Loucy (cell line): Measurements from ENCODE around the gene TRAF4.
"Not testable (repeated sequence)": the region's sequence is repeated elsewhere in the genome, so short reads cannot be mapped to it uniquely, and the experiment has no call there.

Experiments used
- H2AFZ ChIP-seq: fragments of 200-600 bp; sonication (generic); 2 replicates; pipeline ENCODE4 v1.6.0; 2016; ENCODE audit warnings: antibody characterized with exemption, mild to moderate bottlenecking, low read length, moderate library complexity
- H3F3A ChIP-seq: fragments of 200-600 bp; 2 replicates; pipeline ENCODE4 v1.6.0; 2016; ENCODE audit warnings: antibody characterized with exemption, low read depth, mild to moderate bottlenecking
- H3K27me3 ChIP-seq: fragments of 200-600 bp; sonication (generic); 2 replicates; pipeline ENCODE4 v1.6.1; 2014; ENCODE audit warnings: low read length, mild to moderate bottlenecking; ENCODE audit not compliant: insufficient read depth, poor library complexity, severe bottlenecking
- H3K36me3 ChIP-seq: fragments of 200-600 bp; sonication (generic); 2 replicates; pipeline ENCODE4 v1.6.1; 2016; ENCODE audit warnings: low read length; ENCODE audit not compliant: insufficient read depth
- H3K4me1 ChIP-seq: fragments of 200-600 bp; sonication (generic); 2 replicates; pipeline ENCODE4 v1.5.1; 2014; ENCODE audit warnings: low read length, mild to moderate bottlenecking; ENCODE audit not compliant: insufficient read depth, poor library complexity, severe bottlenecking
- H3K4me2 ChIP-seq: fragments of 200-600 bp; sonication (generic); 2 replicates; pipeline ENCODE4 v1.6.0; 2014; ENCODE audit warnings: antibody characterized with exemption, low read length, low read depth, mild to moderate bottlenecking; ENCODE audit not compliant: poor library complexity, severe bottlenecking
- H3K4me3 ChIP-seq: fragments of 200-600 bp; sonication (generic); 2 replicates; pipeline ENCODE4 v1.5.1; 2014; ENCODE audit warnings: low read length, mild to moderate bottlenecking, mixed read lengths; ENCODE audit not compliant: poor library complexity, severe bottlenecking
- H3K79me2 ChIP-seq: fragments of 200-600 bp; sonication (generic); 2 replicates; pipeline ENCODE4 v1.6.1; 2014; ENCODE audit warnings: low read length; ENCODE audit not compliant: insufficient read depth
- H3K9ac ChIP-seq: fragments of 200-600 bp; sonication (generic); 2 replicates; pipeline ENCODE4 v1.6.0; 2014; ENCODE audit warnings: mild to moderate bottlenecking, low read depth, low read length, moderate library complexity; ENCODE audit not compliant: poor library complexity, severe bottlenecking
- H3K9me2 ChIP-seq: fragments of 200-600 bp; sonication (generic); replicated peaks from 2 replicates; pipeline ENCODE4 v1.6.1; 2016; ENCODE audit warnings: low read depth, low read length, mixed read lengths
- H3K9me3 ChIP-seq: fragments of 200-600 bp; sonication (generic); 2 replicates; pipeline ENCODE4 v1.6.1; 2014; ENCODE audit warnings: mild to moderate bottlenecking, antibody characterized with exemption, low read length, low read depth; ENCODE audit not compliant: insufficient read depth
- H4K20me1 ChIP-seq: fragments of 200-600 bp; sonication (generic); 2 replicates; pipeline ENCODE4 v1.6.0; 2014; ENCODE audit warnings: antibody characterized with exemption, low read length, mild to moderate bottlenecking; ENCODE audit not compliant: insufficient read depth, poor library complexity, severe bottlenecking
- EZH2phosphoT487 ChIP-seq: fragments of 200-600 bp; IDR thresholded peaks from 2 replicates; pipeline ENCODE4 v1.6.1; 2018; ENCODE audit warnings: antibody characterized with exemption, mild to moderate bottlenecking, moderate library complexity, borderline replicate concordance
- TF ChIP-seq, protein P1 (sequence below): fragments of 200-600 bp; sonication (generic); conservative IDR thresholded peaks from 2 replicates; pipeline ENCODE4 v1.5.1; 2014; ENCODE audit warnings: mild to moderate bottlenecking, antibody characterized with exemption, low read length

TRAF4 gene

DNA sequence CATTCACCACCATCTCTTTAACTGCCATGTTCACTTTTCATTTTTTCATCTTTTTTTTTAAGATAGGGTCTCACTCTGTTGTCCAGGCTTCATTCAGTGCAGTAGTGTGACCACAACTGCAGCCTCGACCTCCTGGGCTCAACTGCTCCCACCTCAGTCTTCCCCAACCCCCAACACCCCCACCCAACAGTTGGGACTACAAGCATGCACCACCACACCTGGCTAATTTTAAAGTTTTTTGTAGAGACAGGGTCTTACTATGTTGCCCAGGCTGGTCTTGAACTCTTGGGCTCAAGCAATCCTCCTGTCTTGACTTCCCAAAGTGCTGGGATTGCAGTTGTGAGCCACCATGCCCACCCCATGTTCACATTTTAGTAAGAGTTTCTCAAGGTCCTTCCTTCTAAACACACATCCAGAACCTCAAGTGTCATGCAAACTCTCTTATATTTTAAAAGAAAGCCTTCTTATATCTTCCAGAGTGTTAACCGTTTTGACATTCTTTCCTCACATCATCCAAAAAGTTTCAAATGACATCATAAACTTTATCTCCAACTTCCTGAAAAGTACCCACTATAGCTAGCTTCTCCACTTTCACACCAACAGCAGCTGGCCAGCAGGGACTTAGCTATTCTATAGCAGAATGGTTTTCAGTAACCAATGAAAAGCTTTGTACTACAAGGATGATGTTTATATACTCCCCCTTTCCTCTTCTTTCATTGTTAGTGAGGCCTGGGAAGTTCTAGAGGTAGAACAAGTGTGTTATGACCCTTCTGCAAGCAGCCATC is 49.3 kb downstream of the TRAF4 start:
- peaks cover 75% of the 10 kb centered on the region for H3K79me2 ChIP-seq
- no peak for TF ChIP-seq EZH2phosphoT487
- TF ChIP-seq, protein P1, sequence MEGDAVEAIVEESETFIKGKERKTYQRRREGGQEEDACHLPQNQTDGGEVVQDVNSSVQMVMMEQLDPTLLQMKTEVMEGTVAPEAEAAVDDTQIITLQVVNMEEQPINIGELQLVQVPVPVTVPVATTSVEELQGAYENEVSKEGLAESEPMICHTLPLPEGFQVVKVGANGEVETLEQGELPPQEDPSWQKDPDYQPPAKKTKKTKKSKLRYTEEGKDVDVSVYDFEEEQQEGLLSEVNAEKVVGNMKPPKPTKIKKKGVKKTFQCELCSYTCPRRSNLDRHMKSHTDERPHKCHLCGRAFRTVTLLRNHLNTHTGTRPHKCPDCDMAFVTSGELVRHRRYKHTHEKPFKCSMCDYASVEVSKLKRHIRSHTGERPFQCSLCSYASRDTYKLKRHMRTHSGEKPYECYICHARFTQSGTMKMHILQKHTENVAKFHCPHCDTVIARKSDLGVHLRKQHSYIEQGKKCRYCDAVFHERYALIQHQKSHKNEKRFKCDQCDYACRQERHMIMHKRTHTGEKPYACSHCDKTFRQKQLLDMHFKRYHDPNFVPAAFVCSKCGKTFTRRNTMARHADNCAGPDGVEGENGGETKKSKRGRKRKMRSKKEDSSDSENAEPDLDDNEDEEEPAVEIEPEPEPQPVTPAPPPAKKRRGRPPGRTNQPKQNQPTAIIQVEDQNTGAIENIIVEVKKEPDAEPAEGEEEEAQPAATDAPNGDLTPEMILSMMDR = no peak
- no peak overlapping the region for H3K4me3 ChIP-seq
- no peaks in the 10 kb centered on the region for H3K36me3 ChIP-seq
- no peaks in the 10 kb centered on the region for H3K27me3 ChIP-seq
- H3F3A ChIP-seq = no peaks in the 10 kb centered on the region; the same call in 1 of the 2 replicates
- peaks cover 41% of the 10 kb centered on the region for H3K4me1 ChIP-seq
- H4K20me1 ChIP-seq = peaks cover 41% of the 10 kb centered on the region
- H3K4me2 ChIP-seq = peak overlapping the region; percentile 1
- no peaks in the 10 kb centered on the region for H3K9me2 ChIP-seq
- no peak overlapping the region for H2AFZ ChIP-seq
- no peaks in the 10 kb centered on the region for H3K9me3 ChIP-seq
- no peak overlapping the region for H3K9ac ChIP-seq

DNA sequence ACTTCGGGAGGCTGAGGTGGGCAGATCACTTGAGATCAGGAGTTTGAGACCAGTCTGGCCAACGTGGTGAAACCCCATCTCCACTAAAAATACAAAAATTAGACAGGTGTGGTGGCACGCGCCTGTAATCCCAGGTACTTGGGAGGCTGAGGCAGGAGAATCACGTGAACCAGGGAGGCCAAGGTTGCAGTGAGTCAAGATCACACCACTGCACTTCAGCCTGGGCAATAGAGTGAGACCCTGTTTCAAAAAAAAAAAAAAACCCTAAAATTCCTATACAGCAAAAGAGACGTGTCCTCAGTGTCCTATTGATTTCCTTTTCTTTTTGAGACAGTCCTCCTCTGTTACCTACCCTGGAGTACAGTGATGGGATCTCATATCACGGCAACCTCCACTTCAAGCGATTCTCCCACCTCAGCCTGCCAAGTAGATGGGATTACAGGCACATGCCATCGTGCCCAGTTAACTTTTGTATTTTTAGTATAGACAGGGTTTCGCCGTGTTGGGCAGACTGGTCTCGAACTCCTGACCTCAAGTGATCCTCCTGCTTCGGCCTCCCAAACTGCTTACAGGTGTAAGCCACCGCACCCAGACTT is 51.1 kb downstream of the TRAF4 start:
- H3K4me2 ChIP-seq, H3K27me3 ChIP-seq, H2AFZ ChIP-seq, H3K36me3 ChIP-seq, H3K9ac ChIP-seq, H3K9me2 ChIP-seq, H3K9me3 ChIP-seq, H3K4me3 ChIP-seq, H3F3A ChIP-seq: not testable (repeated sequence)
- H3K79me2 ChIP-seq = peaks cover 81% of the 10 kb centered on the region
- peaks cover 41% of the 10 kb centered on the region for H4K20me1 ChIP-seq
- H3K4me1 ChIP-seq = peaks cover 41% of the 10 kb centered on the region

DNA sequence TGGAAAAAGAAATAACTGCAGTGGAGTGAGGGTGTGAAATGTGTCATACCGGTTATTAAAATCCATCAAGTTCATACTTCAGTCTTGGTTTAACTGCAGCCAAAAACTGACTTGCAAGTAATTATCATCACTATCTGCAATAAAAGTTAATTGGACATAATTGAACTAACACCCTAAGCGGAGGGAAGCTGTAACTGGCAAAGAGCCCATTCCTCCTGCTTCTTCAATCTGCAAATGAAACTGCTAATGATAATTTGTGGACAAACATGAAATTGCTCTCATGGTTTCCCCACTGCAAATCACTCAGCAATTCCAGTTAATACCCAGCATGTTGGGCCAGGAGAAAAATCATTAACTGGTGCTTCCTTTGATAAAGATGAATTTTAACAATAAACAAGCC is 52.3 kb downstream of the TRAF4 start:
- TF ChIP-seq, protein P1 = no peak
- no peak for TF ChIP-seq EZH2phosphoT487
- H3K9ac ChIP-seq = peak overlapping the region; percentile 34
- H3K79me2 ChIP-seq = peaks cover 82% of the 10 kb centered on the region
- H3K4me3 ChIP-seq = no peak overlapping the region
- H4K20me1 ChIP-seq = peaks cover 35% of the 10 kb centered on the region
- H3K36me3 ChIP-seq = no peaks in the 10 kb centered on the region
- H3K4me1 ChIP-seq = peaks cover 37% of the 10 kb centered on the region
- H3F3A ChIP-seq = no peaks in the 10 kb centered on the region; the same call in 1 of the 2 replicates
- no peak overlapping the region for H2AFZ ChIP-seq
- peak overlapping the region; percentile 39 for H3K4me2 ChIP-seq
- H3K9me3 ChIP-seq = no peaks in the 10 kb centered on the region
- H3K27me3 ChIP-seq = no peaks in the 10 kb centered on the region
- no peaks in the 10 kb centered on the region for H3K9me2 ChIP-seq
